HG02884 (cell line): ENCODE results near the gene EFNA2.
"Not testable (repeated sequence)": the region's sequence is repeated elsewhere in the genome, so short reads cannot be mapped to it uniquely, and the experiment has no call there.

Source experiments
- ATAC-seq: cut with Tn5 transposase; IDR thresholded peaks from one replicate; pipeline ENCODE4 v1.9.1; 2021; ENCODE audit warnings: mild to moderate bottlenecking, moderate library complexity; ENCODE audit not compliant: unreplicated experiment

EFNA2 gene

DNA sequence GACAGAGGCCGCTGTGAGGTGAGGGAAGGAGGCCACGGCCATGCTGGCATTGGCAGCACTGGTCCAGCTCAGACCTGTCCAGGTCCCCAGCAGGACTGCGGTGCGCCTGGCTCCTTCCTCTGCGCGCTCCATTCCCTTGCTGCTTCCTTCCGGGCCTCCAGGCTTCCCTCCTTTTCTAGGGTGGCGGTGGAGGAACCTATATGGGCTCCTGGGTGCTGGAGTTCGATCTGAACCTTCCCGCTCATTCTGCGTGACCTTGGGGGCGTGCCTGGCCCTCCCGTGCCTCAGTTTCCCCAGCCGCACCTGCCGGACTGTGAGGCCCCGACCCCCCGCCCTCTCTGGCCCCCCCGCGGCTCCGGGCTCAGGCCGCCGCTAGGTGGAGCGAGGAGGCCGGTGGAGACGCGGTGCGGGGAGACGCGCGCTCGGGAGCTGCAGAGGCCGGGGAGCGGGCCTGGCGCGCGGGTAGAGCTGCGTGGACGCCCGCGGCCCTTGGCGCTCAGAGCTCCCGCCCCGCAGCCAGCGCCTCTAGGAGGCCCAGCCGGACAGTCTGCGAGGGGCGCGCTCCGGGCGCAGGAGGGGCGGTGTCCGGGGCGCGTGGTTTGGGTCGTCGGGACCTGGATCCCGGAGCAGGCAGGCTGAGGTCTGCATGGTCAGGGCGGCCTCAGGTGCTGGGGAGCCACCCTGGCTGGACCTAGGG lies 29.9 kb downstream of the EFNA2 start:
- ATAC-seq = no peak

DNA sequence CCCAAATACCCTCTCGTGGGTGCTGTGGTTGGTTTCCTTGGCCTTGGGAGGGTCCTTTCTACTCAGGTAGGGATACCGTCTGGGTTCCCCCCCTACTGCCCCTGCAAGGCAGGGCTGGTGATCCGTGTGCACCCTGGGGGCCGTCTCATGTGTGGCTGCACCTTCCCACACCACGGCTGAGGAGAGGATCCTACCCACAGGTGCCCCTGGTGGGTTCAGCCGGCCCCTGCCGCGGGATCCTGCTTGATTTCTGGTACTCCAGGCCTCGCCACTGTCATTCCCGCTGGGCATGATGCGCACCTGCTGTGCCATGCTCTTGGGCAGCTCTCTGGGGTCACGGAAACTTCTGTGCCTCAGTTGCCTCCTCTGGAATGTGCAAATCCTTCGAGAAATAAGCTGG lies 30.8 kb downstream of the EFNA2 start:
- no peak for ATAC-seq

DNA sequence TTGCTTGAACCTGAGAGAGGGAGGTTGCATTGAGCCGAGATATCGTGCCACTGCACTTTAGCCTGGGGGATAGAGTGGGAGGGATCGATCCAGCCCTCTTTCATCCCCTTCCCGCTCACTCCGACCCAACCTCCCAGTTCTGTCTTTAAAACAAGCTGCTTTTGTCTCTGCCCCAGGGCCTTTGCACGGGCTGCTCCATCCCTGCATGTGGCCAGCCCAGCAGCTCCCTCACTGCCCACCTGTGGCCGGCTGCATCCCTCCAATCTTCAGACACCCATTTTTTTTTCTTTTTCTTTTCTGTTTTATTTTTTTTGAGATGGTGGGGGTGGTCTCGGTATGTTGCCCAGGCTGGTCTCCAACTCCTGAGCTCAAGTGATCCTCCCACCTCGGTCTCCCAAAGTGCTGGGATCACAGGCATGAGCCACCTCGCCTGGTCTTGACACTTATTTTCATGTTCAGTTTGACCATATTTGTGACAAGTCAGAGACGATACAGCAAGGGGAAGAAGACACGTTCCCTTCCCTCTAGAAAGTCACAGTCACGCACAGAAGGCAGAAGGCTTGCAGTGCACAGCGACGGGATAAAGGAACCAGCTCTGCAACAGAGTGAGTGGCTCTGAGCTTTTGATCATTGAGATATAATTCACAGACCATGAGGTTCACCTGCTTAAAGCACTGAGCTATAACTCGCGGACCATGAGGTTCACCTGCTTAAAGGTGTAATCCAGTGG lies 31.8 kb downstream of the EFNA2 start:
- ATAC-seq = no peak

DNA sequence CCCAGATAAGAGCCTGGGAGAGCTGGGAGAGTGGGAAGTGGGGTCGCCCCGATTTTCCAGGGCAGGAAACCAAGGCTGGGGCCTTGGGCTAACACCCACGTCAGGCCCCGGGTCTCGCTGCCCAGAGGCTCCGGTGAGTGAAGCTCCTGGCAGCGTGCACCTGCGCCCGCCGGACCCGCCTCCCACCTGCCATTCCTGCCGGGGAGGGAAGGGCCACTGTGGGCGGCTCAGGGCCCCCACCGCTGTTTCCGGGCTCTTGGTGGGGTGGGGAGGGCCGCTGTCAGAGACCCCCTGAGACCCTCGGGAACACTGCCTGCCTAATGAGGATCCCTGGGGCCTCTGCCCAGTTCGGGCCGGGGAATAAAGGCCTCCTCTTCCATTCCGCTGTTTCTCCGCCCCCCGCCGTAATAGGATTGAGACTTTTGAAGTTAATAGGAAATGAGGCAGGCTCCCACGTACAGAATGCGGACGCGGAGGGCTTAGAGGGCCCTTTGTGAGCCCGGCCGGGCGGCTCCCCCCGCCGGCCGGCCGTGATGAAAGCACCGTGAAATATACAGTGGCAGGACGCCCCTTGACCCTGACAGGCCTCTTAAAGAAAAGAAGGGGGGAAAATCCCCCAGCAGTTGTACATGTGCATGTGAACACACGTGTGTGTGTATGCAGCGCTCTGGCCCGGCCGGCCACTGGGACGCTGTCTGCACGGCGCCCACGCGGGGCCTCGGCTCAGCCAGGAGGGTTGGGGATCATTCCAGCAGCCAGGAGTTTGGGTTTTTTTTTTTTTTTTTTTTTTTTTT lies 33.2 kb downstream of the EFNA2 start:
- no peak for ATAC-seq

DNA sequence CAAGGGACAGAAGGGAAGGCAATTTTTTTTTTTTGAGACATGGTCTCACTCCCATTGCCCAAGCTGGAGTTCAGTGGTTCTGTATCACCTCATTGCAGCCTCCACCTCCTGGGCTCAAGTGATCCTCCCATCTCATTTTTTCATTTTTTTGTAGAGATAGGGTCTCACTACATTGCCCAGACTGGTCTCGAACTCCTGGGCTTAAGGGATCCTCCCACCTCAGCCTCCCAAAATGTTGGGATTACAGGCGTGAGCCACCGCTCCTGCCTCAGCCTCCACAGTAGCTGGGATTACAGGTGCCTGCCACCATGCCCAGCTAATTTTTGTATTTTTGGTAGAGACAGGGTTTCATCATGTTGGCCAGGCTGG lies 34.6 kb downstream of the EFNA2 start:
- ATAC-seq = not testable (repeated sequence)

DNA sequence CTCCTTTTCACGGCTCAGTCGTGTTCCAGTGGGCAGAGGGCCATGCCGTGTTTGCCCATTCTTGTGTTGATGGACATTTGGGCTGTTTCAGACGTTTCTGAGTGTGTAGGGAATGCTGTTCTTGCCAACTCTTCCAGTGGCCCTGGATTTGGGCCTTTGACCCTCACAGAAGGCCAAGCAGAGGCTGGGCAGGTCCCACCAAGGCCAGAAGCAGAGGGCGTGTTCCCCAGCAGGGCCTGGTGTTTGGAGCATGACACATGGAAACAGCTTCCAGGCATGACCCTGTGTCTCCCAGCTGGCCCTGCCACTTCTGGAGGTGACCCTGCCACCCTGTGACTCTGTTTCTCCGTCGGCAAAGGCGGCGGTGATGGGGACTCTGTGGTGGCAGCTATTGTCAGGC lies 35.9 kb downstream of the EFNA2 start:
- ATAC-seq = no peak

DNA sequence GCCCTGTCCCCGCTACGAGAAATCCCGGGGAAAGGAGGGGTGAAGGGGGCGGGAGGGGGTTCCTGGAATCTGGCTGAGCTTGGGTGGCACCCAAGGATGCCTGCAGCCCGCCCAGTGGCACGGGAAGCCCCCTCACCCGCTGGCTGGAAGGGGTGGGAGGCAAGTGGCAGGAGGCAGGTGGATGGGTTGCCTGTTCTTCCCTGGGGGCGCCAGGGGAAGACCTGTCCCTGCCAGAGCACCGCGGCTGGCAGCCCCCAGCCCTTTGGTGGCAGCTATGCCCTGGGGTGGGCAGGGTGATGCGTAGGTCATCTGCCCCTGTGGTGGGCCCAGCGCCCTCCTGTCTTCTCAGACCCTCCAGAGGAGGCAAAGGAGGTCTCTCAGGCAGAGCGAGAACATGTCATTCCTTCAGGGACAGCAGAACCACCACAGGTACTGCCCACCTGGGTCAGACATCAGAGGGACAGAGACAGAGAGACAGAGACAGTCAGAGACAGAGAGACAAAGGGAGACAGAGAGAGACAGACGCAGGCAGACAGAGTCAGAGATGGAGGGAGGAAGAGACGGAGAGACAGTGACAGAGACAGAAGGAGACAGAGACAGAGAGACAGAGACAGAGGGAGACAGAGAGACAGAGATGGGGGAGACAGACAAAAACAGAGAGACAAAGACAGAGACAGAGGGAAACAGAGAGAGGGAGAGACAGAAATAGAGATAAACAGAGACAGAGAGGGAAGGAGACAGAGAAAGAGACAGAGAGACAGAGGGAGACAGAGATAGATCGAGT lies 36.7 kb downstream of the EFNA2 start:
- ATAC-seq = no peak

DNA sequence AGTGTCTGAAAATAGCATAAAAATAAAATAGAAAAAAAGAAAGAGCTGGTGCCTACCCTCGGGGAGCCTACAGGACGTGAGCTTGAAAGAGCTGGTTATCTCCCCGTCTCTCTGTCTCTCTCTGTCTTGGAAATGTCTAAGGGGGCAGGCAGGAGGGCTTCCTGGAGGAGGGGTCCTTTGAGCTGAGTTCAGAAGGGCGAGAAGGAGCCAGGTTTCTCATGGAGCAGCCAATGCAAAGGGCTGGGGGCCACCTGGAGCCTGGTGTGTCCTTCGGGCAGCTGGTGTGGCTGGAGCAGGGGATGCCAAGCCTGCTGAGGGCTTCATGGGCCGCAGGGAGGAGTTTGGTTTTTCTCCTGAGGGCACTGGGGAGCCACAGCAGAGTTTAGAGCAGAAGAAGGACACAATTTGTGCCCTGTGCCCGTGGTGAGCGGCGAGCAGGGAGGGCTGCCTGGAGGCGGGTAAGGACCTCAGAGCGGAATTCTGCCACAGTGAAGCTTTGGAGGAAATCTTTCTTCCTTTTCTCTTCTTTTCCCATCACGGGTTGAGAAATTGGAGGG lies 38.7 kb downstream of the EFNA2 start:
- no peak for ATAC-seq

DNA sequence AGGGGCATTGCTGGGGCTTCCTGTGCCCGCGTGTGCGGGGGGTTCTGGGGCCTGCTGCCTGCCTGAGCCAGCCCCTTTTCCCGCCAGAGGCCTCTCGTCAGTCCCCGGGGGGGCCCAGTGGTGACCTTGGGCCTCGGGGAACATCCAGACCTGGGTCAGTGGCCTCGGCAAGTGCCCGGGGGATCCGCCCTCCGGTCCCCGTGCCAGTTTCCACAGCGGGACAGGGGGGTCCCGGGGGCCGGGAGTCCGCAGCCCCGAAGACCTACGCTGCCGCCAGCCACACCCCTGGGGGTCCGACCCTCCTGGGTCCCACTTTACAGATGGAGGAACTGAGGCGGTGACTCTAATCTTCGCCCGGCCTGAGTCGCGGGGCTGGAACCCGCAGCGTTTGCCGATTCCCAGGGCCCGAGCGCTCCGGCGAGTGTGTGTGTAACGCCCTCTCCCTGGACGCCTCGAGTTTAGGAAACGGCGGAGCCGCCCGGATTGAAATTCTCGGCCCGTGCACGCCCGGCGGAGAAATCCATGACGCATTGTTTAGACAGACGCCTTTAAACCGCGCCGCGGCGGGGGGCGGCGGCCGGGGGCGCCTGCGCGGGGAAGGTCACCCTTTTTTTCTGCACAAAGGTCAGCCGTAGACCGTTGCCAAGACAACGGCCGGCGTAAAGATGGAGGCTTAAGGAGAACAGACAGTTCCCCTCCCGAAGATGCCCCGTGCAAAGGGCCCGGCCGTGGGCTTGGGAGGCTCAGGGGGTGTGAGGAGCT lies 39.3 kb downstream of the EFNA2 start:
- ATAC-seq = no peak

DNA sequence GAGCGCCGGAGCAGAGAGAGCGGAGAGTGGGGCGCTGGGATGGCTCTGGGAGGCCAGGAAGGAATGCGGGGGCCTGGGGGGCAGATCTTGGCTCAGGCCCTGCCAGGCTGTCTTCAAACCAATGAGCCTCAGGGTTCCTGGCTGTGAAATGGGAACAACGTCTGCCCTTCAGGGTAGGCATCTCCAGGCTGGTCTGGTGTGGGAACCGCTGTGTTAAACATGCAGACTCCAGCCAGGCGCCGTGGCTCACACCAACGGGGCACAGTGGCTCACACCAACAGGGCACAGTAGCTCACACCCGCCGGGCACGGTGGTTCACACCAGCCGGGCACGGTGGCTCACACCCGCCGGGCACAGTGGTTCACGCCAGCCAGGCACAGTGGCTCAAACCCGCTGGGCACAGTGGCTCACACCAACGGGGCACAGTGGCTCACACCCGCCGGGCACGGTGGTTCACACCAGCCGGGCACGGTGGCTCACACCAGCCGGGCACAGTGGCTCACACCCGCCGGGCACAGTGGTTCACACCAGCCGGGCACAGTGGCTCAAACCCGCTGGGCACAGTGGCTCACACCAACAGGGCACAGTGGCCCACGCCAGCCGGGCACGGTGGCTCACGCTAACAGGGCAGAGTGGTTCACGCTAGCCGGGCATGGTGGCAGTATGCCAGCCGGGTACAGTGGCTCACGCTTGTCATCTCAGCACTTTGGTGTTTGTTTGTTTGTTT lies 40.1 kb downstream of the EFNA2 start:
- no peak for ATAC-seq

DNA sequence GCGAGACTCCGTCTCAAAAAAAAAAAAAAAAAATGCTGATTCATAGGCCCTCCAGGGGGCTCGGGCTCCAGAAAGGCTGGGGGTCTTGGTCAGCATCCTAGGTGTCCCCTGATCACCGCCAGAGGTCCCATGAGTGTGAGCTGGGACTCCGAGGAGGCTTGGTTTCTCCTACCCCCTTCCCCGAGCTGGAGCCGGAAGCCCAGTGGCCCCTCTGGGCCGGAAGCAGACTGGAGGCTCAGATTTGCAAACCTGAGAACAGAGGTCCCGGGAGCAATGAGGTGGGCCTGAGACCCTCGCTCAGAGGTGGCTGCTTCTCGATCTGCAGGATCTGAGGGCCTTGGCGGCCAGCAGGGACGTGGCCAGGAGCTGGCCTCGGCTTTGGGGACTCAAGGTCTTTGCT lies 41.5 kb downstream of the EFNA2 start:
- ATAC-seq = no peak

DNA sequence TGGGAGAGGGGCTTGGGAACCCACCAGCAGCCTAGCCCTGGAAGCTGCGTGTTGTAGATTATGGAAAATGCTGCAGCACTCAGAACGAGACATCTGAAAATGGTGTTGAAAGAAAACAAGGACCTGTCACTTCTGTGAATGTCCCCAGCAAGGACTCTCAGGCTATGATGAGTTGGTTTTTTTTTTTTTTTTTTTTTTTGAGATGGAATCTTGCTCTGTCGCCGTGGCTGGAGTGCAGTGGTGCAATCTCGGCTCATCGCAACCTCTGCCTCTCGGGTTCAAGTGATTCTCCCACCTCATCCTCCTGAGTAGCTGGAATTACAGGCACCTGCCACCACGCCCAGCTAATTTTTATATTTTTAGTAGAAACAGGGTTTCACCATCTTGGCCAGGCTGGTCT lies 46.5 kb downstream of the EFNA2 start:
- not testable (repeated sequence) for ATAC-seq

DNA sequence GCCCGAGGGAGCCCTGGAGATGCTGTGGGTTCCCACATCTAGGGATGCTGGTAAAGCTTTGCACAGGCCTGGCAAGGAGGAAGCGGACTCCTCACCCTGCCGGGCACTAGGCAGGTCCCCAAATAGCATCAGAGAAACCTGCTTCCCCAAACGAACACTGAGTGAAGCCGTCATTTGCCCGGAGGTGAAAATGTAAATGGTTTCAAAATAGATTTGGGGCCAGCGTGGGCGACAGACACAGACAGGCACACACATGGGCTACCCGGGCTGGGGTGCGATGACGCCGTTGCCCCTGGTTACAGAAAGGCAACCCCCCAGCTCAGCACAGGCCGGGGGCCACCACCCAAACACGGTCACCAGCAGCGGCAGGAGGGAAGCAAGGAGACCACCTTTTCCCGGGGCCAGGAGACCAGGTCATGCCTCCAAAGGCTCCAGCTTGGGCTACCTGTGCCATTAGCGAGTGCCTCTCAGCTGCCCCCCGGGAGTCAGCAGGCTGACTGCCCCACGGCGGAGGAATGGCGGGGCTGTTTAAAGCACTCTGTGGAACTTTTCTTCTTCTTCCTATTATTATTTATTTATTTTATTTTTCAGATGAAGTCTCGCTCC lies 50.5 kb downstream of the EFNA2 start:
- ATAC-seq = no peak

DNA sequence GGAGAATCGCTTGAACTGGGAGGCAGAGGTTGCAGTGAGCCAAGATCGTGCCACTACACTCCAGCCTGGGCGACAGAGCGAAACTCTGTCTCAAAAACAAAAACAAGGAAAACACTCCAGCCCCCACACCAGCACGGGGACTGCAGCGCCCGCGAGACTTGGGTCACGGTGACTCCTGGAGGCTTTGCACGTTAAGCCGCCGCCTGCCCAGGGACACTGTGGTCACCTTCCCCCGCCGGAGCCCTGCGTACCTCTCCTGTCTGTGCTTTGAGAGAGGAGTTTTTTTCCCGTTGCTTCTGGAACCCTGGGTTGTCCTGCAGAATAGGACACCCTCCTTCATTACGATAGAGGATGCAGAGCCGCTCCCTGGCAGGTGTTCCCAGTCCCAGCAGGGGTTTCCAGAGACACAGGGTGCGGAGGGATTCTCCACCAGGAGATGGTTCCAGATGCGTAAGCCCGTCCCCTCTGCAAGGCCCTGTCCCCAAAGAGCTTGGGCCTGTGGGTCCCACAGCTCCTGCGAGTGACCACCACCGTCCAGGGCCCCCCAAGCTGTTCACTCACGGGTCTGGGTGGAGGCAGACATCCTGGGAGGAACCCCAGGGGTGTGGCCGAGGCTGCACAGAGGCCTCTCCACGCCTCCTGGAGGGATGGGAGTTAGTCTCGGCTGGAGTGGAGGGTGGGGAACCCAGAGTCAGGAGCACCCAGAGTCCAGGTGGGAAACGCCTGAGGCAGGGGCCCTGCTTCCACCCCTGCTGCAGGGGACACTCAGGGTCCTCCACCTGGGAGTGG lies 55.2 kb downstream of the EFNA2 start:
- ATAC-seq = no peak

DNA sequence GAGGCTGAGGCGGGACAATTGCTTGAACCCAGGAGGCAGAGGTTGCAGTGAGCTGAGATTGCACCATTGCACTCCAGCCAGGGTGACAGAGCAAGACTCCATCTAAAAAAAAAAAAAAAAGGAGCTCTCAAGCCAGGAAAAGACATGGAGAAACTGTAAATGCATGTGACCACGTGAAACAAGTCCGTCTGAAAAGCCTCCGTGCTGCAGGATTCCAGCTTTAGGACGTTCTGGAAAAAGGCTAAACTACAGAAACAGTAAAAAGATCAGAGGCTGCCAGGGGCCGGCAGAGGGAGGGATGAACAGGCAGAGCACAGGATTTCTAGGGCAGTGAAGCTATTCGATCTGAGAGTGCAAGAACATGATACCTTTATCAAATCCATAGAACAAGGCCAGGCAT lies 57.4 kb downstream of the EFNA2 start:
- ATAC-seq = no peak

DNA sequence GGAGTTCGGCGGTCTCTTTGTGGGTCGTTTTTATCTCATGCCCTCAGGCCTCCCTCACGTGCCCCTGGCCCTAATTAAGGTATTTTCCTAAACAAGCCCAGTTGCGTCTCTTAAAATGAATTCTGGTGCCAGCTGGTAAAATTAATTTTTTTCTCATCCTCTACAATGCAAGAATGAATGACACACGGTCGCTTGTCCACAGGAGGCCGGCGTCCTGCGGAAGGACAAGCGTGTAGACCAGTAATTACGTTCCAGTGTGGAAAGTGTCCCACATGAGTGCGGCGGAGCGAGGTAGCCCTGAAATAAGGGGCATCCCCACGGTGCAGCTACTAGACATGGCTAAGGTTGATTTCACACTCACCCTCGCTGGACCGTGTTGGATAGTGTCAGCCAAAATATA lies 63.5 kb downstream of the EFNA2 start:
- no peak for ATAC-seq

DNA sequence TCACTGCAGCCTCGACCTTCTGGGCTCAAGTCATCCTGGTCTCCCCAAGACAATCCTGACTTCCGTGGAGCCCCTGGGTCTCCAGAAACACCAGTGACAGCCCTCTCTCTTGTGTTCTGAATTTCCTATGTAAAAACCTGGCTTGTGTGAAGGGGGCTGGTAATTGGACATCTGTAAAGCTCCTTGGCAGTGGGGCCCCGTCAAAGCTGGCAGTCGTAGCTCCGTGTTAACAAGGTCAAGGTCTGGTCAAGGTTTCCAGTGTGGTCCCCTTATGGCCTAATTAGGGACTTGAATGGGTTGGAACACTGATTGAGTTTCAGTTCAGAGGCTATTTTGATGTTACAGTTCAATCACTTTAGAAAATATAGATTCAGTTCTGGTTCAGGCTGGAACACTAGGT lies 65.2 kb downstream of the EFNA2 start:
- no peak for ATAC-seq
